ENCODE measurements around the gene HOXA3. TPM values are rescaled to one million over a fixed set of nuclear protein-coding genes. Genes with fewer than 3 reads are reported as not detected.

The HOXA3 gene
- total and polyA plus RNA-seq, 9 of the 15 experiments (the other 6 are each of a cell fraction or from before 2014, with no cell fraction given) = 0.04 to 0.13 TPM; not detected in 7

GRCh38 chr7:27147199-27148030 is 5.0 kb downstream of the HOXA3 start, which contains the start of gene HOXA6:
Gene HOXA6, minus strand, starts transcription at chr7:27147774. Its CDS starts 25 bp downstream, at chr7:27147749.
- no peaks in the 10 kb centered on the region for H4K20me1 ChIP-seq (replicated peaks; ENCODE audit: control insufficient read depth, insufficient read depth, low read length)
- no peaks in the 10 kb centered on the region for H3K36me3 ChIP-seq (ENCODE audit: control insufficient read depth, insufficient read depth, low read length)
- in situ Hi-C loops (cut with MboI) (loop anchor here (10.0 kb wide), 1 partner anchor 293 kb away; no protein-coding TSS in a partner anchor), intact Hi-C loops (cut with micrococcal nuclease) (no loop called here)
- H3K27ac ChIP-seq (ENCODE audit: extremely low read depth, low read depth, low read length) = no peak within 1 kb of the TSS
- H3K27me3 ChIP-seq (ENCODE audit: control insufficient read depth in 2 of 2, insufficient read depth in 2 of 2, low read length in 2 of 2) = peaks cover 43 to 91% of the 10 kb centered on the region in 2 experiments
- H3K9ac ChIP-seq (ENCODE audit: insufficient read depth in 1 of 2, low read depth in 2 of 2, low read length in 2 of 2) = no peak within 1 kb of the TSS
- no peak within 1 kb of the TSS for H3K4me2 ChIP-seq (ENCODE audit: insufficient read depth, low read length)
- H3K4me3 ChIP-seq = no peak within 1 kb of the TSS
- no peak within 1 kb of the TSS for H2AFZ ChIP-seq (ENCODE audit: low read depth, low read length)
- H3K9me1 ChIP-seq (ENCODE audit: control insufficient read depth, insufficient read depth, low read length) = no peaks in the 10 kb centered on the region
- ATAC-seq = no peak
- no peak for FAIRE-seq
- POLR2A ChIA-PET = no interaction called here
- BruUV-seq (replicated peaks) = no TSS peak
- CTCF ChIA-PET (ENCODE audit: low intra/inter-chr PET ratio) = no interaction called here
- no peaks in the 10 kb centered on the region for H3K9me3 ChIP-seq (replicated peaks; ENCODE audit: control insufficient read depth, insufficient read depth, low read depth, low read length)
- H3K79me2 ChIP-seq (ENCODE audit: control insufficient read depth, insufficient read depth, low read length) = no peaks in the 10 kb centered on the region
- no peak for DNase-seq (ENCODE audit: extremely low read depth in 1 of 4, low spot score in 3 of 4)
- TF ChIP-seq CBFA2T3 (IDR thresholded peaks at IDR 0.05) = no peak
- TF ChIP-seq MED1 (CRISPR knock-in tag; IDR thresholded peaks at IDR 0.05; ENCODE audit: borderline replicate concordance) = no peak
- no peak for TF ChIP-seq ATF7 (IDR thresholded peaks at IDR 0.05)
- TF ChIP-seq, protein P1, sequence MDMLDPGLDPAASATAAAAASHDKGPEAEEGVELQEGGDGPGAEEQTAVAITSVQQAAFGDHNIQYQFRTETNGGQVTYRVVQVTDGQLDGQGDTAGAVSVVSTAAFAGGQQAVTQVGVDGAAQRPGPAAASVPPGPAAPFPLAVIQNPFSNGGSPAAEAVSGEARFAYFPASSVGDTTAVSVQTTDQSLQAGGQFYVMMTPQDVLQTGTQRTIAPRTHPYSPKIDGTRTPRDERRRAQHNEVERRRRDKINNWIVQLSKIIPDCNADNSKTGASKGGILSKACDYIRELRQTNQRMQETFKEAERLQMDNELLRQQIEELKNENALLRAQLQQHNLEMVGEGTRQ (CRISPR knock-in tag; IDR thresholded peaks at IDR 0.05) = no peak
- no peak for TF ChIP-seq BRD4 (IDR thresholded peaks at IDR 0.05)
- no peak for TF ChIP-seq ZBTB7A (IDR thresholded peaks at IDR 0.05; ENCODE audit: borderline replicate concordance, control insufficient read depth, low read depth, low read length)
- peaks cover 0 to 29% of the 10 kb centered on the region in 2 experiments; a peak in 2 of 5 replicates for H3K4me1 ChIP-seq (replicated peaks in 1 of 2; ENCODE audit: control insufficient read depth in 2 of 2, insufficient read depth in 2 of 2, low read length in 2 of 2)
- 13% methylated on average over 34 of the region's 63 CpGs for WGBS (ENCODE audit: insufficient coverage, low coverage, missing lambda C conversion rate)

Measured in K562 (cell line).